OCI-LY3 (cell line): ENCODE measurements around the gene EML4.

ENCODE experiments used
- EZH2phosphoT487 ChIP-seq: fragments of 200-600 bp; shearing (Covaris generic); IDR thresholded peaks from 2 replicates; pipeline ENCODE4 v1.6.1; 2018; ENCODE audit warnings: antibody characterized with exemption, mixed run types, low read depth
- TF ChIP-seq, protein P1 (sequence below): fragments of 200-600, 300-600 bp; sonication (generic); IDR thresholded peaks from 2 replicates; pipeline ENCODE4 v1.5.1; 2014; ENCODE audit warnings: antibody characterized with exemption, low read length, low read depth

- TF ChIP-seq, protein P1, sequence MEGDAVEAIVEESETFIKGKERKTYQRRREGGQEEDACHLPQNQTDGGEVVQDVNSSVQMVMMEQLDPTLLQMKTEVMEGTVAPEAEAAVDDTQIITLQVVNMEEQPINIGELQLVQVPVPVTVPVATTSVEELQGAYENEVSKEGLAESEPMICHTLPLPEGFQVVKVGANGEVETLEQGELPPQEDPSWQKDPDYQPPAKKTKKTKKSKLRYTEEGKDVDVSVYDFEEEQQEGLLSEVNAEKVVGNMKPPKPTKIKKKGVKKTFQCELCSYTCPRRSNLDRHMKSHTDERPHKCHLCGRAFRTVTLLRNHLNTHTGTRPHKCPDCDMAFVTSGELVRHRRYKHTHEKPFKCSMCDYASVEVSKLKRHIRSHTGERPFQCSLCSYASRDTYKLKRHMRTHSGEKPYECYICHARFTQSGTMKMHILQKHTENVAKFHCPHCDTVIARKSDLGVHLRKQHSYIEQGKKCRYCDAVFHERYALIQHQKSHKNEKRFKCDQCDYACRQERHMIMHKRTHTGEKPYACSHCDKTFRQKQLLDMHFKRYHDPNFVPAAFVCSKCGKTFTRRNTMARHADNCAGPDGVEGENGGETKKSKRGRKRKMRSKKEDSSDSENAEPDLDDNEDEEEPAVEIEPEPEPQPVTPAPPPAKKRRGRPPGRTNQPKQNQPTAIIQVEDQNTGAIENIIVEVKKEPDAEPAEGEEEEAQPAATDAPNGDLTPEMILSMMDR, result no peak
- TF ChIP-seq EZH2phosphoT487, result no peak
Measured at GRCh38 chr2:42367835-42368234, 198.7 kb downstream of the EML4 start.
